Activated CD4-positive, alpha-beta T cell treated with anti-CD3 and anti-CD28 coated beads for 24 hours (primary cell): Measurements from ENCODE around the gene COLQ.
A peak's percentile ranks its signal among the peaks of the same experiment; 100 is the strongest.

Source experiments
- DNase-seq, 2 donors: peaks; one replicate each; pipeline ENCODE4 v3.0.0-alpha.2; 2020; ENCODE audit warnings: low read depth in 2 of 2

The COLQ gene

DNA sequence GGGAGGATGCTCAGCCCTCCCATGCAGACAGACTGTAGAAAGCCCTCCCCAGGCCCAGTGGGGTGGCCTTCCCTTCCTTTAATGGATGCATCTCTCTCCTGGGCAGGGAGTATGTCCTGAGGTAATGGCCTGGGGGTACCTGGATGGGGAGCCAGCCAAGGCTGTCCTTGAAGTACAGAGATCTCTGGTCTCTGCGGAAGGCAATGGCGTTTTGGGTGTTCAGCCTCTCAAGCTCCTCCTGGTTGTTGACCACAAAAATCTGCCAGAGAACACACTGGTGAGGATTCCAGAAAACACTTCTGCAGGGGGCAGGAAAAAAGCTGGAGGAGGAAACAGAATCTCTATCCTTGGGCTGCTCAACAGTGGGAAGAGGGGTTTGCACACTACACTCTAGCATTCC lies 65.2 kb downstream of the COLQ start:
- DNase-seq, result no peak

DNA sequence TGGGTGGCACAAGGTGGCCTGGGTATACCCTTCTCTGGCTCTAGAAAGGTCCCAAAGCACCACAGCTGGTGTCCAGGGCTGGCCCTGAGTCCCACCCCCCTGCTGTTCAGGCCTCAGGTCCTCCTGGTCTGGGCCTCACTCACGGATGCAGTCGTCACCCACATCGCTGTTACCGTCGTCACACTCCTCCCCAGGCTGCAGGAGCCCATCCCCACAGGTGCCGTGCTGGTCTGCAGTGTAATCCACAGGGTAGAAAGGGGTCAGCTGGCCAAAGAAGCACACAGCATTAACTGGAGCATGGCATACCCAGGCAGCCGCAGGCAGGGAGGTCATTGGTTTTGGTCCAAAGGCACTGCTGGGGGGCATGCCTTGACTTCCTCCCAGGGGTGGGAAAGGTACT lies 65.8 kb downstream of the COLQ start:
- DNase-seq, result no peak

DNA sequence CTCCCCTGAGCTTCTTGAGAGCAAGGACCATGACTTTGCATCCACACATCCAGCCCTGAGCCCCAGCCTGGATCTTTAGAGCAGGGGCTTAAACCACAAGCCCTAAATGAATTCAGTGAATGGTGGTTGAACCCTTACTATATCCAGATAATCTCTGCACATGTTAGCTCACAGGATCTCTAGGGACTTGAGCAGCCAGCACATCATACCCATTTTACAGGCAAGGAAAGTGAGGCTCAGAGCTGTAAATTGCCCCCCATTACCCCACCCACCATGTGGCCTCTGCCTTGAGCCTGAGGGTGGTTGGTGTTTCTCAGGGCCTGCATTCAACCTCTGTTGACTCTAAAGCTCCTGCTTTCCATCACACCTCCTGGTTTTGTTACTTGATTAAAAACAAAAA lies 66.5 kb downstream of the COLQ start:
- DNase-seq, result no peak

DNA sequence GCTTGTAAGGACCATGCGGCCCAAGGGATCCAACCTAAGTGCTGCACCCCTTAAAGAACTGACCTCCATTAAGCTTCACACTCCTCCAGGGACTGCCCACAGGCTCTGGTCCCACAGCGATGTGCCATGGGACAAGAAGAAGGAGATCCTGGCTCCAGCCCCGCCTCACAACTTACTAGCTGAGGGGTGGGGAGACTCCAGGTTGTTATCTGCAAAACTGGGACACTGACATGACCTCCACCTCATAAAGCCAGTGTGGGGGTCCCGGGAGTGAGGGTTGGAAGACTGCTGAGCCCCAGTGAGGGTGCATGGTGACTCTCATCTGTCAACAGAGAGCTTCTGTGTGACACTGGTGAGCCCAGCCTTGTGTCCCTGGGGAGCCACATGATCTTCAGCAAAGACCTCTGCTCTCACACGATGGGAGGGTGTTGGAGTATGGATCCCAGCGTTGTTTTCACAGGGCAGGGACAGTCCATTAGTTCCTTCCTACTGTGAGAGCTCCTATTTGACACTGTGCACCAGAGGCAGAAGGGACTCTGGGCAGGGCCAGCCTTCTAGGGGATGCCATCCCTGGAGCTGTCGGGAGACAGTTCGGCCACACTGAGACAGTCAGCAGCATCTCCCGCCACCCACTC lies 67.4 kb downstream of the COLQ start:
- no peak for DNase-seq

DNA sequence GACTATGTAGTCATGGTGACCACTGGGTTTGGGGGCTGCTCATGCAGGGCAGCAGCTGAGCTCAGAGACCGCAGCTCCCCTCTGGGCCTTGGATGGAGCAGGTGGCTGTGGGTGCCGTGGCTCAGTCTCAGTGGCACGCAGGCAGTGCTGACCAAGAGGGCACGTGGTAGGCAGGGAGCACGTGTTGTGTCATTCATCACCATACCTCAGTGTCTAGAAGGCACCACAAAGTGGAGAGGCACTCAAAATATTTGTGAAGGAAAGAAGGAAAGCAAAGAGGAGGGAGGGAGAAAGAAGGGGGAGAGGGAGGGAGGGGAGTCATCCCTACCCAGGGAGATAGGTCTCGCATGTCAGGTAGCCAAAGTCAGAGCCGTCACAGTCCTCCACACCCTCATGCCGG lies 68.0 kb downstream of the COLQ start:
- DNase-seq, result no peak

DNA sequence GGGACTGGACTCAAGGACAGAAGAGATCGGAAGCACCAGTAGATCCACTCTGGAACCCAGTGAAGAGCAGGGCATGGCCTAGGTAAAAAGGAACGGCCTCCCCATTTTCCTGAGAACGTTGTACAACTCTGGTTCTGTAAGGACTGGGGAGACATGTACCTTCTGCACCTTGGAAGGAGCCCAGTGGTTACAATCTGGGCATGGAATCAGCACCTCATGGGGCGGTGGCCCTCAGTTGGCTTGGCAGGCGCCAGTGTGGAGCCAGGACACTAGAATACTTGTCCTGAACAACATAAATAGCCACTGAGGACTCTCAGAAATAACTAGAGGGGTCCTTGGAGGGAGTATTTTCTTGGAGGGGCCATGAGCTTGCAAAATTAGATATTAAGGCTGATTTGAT lies 68.5 kb downstream of the COLQ start:
- DNase-seq, result no peak

DNA sequence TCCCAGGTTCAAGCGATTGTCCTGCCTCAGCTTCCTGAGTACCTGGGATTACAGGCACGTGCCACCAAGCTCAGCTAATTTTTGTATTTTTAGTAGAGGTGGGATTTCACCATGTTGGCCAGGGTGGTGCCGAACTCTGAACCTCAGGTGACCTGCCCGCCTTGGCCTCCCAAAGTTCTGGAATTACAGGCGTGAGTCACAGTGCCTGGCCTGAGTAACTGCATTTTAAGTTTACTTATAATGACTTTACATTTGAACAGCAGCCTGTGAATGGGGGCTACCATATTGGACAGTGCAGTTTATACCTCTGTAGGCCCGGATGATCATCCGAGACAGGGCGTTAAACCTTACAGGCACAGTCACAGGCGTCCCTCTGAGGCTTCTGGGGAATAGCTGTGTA lies 69.3 kb downstream of the COLQ start:
- DNase-seq, result no peak

DNA sequence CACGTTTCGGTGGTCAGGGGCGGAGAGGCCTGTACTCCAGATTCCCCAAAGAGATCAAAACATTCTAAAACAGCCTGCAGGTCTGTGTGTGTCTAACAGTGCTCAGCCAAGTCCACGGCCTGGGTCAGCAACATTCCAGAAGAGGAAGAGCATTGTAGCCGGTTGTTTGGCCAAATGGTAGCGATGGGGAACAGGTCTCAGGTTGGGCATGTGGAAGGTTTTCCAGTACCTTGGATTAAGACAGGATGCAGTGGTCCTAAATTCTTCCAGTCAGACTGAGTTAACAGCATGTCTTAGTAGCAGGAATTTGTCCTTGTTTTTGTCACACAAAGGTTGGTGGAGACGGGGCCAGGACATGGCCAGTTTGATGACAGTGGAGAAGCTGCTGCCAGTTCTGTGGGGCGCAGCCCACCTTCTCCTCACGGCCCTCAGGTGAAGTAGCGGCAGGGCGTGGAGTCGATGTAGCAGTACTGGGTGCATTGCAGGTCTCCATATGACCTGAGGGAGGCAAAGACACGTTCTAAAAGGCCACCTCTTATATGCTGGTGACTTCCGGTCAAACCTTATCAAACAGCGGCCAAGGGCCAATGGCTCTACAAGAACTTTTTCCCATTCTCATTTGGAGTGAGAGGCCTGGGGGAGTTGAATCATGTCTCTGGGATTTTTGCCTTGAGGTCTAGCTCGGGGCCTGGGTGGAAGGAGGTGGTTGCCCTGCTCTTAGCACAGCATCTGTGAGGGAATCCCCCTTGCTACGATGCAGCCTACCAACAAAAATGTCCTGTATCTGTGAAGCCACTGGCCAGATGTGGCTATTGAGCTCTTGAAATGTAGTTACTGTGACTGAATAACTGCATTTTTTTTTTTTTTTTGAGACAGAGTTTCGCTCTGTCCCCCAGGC lies 70.0 kb downstream of the COLQ start:
- DNase-seq, result no peak

DNA sequence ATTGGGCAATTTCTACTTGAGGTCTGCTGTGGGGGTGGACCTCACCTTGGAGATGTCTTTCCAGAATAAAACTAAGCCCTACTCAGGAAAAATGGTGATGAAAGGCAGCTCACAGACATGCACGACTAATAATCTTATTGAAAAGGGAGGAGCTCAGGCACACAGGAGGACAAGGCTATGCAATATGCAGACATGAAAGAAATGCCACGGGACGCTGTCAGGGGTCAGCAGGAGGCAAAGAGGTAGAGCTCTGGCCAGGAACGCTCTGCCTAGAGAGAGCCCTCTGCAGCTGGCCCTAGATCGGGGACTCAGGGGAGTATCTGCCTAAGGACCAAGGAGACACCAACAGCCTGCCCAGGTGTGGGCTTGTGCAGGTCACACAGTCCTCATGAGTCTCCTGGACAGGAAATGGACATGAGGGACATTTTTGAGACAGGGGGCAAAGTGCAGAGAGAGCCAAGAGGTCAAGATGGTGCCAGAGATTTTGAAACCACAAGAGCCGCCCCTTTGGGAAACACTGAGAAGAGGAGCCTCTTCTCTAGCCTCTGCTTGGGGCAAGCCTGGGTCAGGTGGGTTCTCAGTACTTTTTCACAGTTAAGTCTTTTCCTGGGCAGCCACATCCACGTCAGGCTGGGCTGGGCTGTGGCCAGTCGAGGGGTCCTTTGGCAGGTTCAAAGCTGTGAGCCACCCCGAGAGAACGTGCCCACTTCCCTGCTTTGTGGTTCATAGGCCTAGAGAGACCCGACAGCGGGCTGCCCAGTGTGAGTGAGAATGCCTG lies 70.9 kb downstream of the COLQ start:
- no peak for DNase-seq

DNA sequence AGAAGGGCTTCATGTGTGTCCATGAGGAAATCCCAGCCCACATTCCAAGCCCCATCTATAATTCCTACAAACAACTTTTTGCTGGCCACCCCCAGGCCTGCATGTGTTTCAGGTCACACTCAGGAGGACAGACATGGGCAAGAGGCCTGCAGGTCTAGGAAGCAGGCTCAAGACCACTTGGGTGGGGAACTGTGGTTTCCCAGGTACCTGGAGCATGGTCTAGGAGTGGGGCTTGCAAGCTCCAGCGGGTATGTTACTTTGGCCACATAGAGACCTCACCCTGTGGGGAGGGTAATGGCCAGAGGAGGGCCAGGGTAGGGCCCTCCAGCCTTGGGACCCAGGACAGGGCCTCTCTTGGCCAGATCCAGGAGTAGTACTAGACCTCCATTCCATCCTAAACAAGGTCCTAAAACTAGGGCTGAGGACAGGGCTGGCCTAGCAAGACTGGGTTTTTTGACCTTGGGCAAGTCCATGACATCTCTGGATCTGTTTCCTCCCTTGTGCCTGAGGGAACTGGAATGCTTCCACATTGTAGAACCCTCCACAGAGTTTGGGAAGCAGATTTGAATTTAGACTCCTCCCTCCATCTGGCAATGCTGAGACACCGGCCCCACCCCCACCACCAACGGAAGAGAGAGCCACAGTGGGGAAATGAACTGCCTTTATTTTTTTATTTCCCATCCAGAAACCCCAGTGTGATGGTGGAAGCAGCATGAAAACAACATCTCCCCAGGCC lies 71.8 kb downstream of the COLQ start:
- no peak for DNase-seq

DNA sequence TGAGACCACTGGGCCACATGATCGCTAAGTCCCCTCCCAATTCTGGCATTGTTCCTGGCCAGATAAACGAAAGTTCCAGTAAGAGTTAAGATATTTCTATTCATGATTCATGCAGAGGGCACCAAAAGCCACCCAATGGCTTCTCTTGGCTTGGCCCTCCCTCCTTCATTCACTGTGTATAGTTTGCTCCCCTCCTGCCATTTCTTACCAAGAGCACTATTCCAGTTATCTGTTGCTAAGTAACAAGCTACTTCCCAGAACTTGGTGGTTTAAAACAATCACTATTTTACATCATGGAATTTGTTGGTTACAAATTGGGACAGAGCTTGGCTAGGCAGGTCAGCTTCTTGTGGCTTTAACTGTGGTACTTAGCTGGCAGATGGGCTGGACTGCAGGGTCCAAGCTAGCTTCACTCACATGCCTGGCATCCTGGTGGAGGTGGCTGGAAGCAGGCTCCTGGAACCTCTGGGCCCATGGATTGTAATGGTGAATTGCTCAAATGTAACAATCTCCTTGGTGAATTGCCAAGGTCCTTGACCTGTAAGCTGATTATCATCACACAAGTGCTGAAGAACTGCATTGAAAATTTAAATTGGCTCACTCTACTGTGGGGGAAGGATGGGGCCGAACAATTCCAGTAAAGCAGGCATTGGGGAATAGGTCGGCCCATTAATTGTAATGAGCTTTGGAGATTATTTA lies 77.5 kb downstream of the COLQ start:
- no peak for DNase-seq

DNA sequence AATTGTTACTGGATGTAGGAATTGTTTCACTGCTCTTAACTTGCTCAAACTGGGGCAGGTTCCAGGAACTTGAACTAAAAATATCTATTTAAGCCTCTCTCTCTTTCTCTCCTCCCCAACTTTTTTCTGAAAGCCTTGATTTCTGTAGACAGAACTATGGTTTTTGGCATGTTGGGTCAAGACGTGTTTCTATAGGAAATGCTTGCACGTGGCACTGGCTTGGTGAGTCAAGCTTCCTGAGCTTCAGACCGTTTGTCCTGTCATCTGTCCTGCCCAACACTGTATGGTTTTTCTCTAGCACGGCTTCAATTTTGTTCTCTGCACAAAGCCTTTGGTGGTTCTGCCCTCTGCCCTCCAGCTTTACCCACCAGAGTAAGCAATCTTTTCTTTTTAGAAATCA lies 80.6 kb downstream of the COLQ start:
- DNase-seq, result no peak

DNA sequence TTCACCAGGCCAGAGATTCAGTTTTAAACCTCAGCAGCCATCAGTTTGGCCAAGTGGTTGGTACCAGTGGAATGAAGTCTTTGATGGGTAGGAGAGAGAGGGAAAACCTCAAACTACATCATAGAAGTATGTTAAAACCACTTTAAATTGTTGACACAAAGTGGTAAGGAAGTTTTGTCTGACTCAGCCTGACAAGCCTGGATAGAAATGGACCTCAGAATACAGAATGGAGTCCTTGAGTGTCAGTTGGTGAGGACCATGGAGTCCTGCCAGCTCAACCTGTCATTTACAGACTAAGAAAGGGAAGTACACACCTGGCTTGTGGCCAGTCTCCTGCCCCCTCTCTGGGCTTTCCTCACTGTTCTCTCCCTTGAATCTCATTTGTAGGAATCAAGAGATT lies 82.0 kb downstream of the COLQ start:
- no peak for DNase-seq

DNA sequence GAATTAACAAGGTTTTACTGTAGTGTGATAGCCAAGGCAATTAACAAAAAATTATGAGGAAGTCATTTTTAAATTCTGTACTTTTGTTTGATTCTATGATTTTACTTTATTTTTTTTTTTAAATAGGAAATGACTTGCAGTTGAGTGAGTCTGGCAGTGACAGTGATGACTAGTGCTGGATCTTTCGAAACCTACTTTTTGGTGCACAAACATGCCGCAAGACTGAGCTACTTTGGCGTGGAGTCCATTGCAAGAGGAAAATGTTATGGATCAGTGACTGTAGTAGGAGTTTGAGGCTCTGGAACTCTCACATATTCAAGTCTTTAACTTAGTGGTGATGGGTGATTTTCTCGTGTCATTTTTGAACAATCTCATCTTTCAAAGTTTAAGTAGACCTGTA lies 82.5 kb downstream of the COLQ start:
- DNase-seq, result no peak

DNA sequence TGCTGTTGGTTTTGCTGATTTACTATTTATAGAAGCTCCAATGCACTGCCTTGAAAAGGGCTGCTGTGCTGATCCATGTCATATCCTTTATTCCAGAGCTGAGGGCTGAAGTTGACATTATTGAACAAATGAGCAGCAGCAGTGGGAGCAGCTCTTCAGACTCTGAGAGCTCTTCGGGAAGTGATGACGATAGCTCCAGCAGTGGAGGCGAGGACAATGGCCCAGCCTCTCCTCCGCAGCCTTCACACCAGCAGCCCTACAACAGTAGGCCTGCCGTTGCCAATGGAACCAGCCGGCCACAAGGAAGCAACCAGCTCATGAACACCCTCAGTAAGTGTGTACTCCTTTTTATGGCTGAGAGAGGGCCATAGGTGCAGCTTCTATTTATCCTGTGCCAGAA lies 85.3 kb downstream of the COLQ start:
- no peak for DNase-seq

DNA sequence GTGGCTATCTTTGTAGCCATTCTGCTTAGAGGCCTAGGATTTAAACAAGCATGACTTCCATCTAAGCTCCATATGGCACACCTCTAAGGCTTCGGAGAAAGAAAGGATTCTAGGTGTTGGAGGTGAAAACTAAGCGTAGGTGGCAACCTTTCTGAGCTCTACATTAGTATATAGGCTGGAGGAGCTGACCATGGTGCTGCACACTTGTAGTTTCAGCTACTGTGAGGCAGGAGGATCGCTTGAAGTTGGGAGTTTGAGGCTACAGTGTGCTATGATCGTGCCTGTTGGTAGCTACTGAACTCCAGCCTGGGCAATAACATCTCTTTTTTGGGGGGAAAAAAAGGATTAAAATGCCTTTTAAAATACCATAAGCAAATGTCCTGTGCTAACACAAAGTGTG lies 86.8 kb downstream of the COLQ start:
- no peak for DNase-seq

DNA sequence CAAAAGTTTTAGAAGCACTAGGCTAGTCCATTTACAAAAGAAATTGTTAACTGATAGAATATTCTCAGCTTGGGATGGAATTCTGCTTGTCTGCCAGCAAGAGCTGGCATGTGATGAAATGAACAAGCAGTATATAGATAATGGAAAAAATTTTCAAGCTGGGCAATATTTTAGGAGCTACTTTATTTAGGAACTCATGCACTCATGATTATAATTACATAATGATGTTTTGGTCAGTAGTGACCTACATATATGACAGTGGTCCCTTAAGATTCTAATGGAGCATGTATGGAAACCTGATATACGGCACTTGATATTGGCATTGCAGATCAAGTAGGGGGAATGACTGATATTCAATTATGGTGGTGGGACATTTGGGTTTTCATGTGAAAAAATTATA lies 88.0 kb downstream of the COLQ start:
- DNase-seq, result no peak

DNA sequence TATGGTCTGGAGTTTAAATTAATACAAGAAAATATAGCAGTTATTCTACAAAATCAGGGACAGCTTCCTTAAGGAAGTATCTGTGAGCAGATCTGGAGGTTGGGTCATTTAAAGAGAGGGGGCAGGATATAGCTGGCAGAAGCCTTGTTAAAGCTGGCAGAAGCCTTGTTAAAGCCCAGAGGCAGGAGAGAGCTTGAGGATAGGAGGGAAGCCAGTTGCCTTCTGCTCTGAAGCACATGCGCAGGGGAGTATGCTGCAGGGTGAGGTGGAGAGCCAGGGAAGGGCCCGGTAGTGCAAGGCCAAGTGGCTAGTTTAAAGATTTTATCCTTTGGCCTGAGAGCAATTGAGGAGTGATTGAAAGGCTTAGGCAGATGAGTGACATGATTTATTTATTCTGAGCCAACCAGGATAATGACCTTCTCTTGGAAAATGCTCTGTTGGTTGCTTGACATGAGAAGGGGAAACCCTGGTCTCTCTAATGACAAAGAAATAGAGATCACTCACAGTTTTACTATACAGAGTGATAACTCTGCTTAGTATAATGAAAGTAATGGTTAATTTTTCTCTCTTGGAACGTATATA lies 90.2 kb downstream of the COLQ start:
- no peak for DNase-seq

DNA sequence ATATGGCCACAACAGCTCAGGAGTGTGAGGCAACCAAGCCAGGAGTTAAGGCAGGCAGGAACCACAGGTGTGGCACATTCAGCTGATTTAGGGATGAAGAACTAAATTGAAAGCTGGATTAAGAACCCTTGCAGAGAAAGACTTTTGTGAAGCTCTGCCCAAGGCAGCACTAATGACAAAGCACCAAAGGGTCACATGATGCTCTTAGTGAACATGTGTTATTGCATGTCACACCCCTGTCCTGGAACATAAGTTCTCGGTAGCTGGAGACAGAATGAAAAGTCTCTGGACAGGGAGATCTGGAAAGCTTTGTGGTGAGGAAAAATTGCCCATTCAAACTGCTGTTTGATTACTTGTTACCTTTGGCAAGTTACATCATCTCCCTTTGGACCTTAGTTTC lies 90.9 kb downstream of the COLQ start:
- no peak for DNase-seq

DNA sequence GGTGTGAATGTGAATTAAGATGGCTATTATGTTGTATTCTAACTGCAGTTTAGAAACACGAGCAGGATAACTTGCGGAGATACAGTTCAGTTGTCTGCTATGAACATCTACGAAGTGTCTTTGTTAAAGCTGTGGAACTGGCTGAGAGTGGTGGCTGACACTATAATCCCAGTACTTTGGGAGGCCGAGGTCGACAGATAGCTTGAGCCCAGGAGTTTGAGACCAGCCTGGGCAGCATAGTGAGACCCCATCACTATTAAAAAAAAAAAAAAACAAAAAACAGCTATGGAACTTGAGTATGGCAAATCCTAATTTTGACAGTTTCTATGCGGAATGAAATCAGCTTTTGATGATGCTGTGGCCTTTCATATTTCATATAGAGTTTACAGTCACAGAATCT lies 92.4 kb downstream of the COLQ start:
- no peak for DNase-seq

DNA sequence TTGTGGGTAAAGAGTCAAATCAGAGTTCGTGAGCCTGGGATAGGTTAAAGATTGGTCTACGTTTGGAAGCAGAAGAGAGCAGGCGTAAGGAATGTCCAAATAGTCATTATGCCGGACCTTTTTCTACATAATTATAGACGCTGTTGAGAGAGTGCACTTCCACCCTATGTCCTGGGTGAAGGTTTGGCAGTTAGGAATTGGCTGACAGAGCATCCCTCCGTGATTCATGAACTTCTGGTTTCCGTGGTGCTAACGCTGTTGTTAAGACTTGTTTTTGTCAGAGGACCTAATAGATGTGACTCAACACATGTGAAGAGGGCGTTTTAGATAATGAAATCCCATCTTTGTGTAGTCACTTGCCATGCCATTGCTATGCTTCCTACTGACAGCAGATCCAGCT lies 93.0 kb downstream of the COLQ start:
- peak in 1 of 2 donors; percentile 17 for DNase-seq
